KOPT-K1 (cell line): ENCODE results near the gene TSPAN32.

ENCODE experiments used
- H3K27ac ChIP-seq: fragments of 200-600 bp; sonication (generic); 2 replicates; pipeline ENCODE4 v1.5.1; 2016; ENCODE audit warnings: antibody characterized with exemption, mild to moderate bottlenecking, low read depth, low read length; ENCODE audit not compliant: poor library complexity, severe bottlenecking
- H3K36me3 ChIP-seq: fragments of 200-600 bp; sonication (generic); 2 replicates; pipeline ENCODE4 v1.5.1; 2017; ENCODE audit warnings: antibody characterized with exemption, mild to moderate bottlenecking, low read length, moderate library complexity; ENCODE audit not compliant: insufficient read depth
- H3K9me3 ChIP-seq: fragments of 200-600 bp; sonication (generic); 2 replicates; pipeline ENCODE4 v1.5.1; 2017; ENCODE audit warnings: antibody characterized with exemption, low read length, mild to moderate bottlenecking; ENCODE audit not compliant: insufficient read depth, poor library complexity, severe bottlenecking

The TSPAN32 gene

GRCh38 chr11:2301631-2302305 is at the start of gene TSPAN32, which contains the start of gene C11orf21:
Gene TSPAN32, plus strand, starts transcription at chr11:2302013. Its CDS starts 137 bp downstream, at chr11:2302150.
Gene C11orf21, minus strand, starts transcription at chr11:2301918. Its CDS starts 110 bp downstream, at chr11:2301808.
- Histone ChIP-seq H3K9me3 (no peaks in the 10 kb centered on the region), H3K27ac (peak within 1 kb of the TSS; percentile 44), H3K36me3 (no peaks in the 10 kb centered on the region)

- Histone ChIP-seq H3K36me3 (no peaks in the 10 kb centered on the region), H3K27ac (no peak overlapping the region), H3K9me3 (peaks cover 4% of the 10 kb centered on the region)
These were observed 49.8 kb upstream of the TSPAN32 start for GRCh38 chr11:2252018-2252417.

GRCh38 chr11:2256293-2256913 is 45.4 kb upstream of the TSPAN32 start:
- H3K9me3 ChIP-seq = peaks cover 4% of the 10 kb centered on the region
- H3K36me3 ChIP-seq = no peaks in the 10 kb centered on the region
- no peak overlapping the region for H3K27ac ChIP-seq

- Histone ChIP-seq H3K9me3 (peaks cover 4% of the 10 kb centered on the region), H3K36me3 (no peaks in the 10 kb centered on the region), H3K27ac (no peak overlapping the region)
These were observed 44.7 kb upstream of the TSPAN32 start for GRCh38 chr11:2256951-2257700.

- H3K27ac ChIP-seq = no peak overlapping the region
- H3K9me3 ChIP-seq = peaks cover 4% of the 10 kb centered on the region
- no peaks in the 10 kb centered on the region for H3K36me3 ChIP-seq
These were observed 43.0 kb upstream of the TSPAN32 start for GRCh38 chr11:2258501-2259465.

GRCh38 chr11:2259466-2259830 is 42.4 kb upstream of the TSPAN32 start:
- H3K27ac ChIP-seq = no peak overlapping the region

GRCh38 chr11:2259897-2260451 is 41.8 kb upstream of the TSPAN32 start:
- no peaks in the 10 kb centered on the region for H3K36me3 ChIP-seq
- no peak overlapping the region for H3K27ac ChIP-seq
- H3K9me3 ChIP-seq = no peaks in the 10 kb centered on the region

More at GRCh38 chr11:2259466-2259830, 42.4 kb upstream of the TSPAN32 start:
- Histone ChIP-seq H3K9me3 (no peaks in the 10 kb centered on the region), H3K36me3 (no peaks in the 10 kb centered on the region)

GRCh38 chr11:2260491-2261364 is 41.1 kb upstream of the TSPAN32 start:
- H3K36me3 ChIP-seq = no peaks in the 10 kb centered on the region
- no peak overlapping the region for H3K27ac ChIP-seq
- no peaks in the 10 kb centered on the region for H3K9me3 ChIP-seq

- H3K9me3 ChIP-seq = no peaks in the 10 kb centered on the region
- H3K27ac ChIP-seq = no peak overlapping the region
- no peaks in the 10 kb centered on the region for H3K36me3 ChIP-seq
These were observed 40.2 kb upstream of the TSPAN32 start for GRCh38 chr11:2261436-2262230.

GRCh38 chr11:2262301-2263070 is 39.3 kb upstream of the TSPAN32 start:
- H3K27ac ChIP-seq = no peak overlapping the region
- no peaks in the 10 kb centered on the region for H3K9me3 ChIP-seq
- H3K36me3 ChIP-seq = no peaks in the 10 kb centered on the region

- H3K27ac ChIP-seq = no peak overlapping the region
- H3K9me3 ChIP-seq = no peaks in the 10 kb centered on the region
- H3K36me3 ChIP-seq = no peaks in the 10 kb centered on the region
These were observed 38.7 kb upstream of the TSPAN32 start for GRCh38 chr11:2263071-2263565.

GRCh38 chr11:2263724-2264360 is 38.0 kb upstream of the TSPAN32 start:
- Histone ChIP-seq H3K9me3 (no peaks in the 10 kb centered on the region), H3K27ac (no peak overlapping the region), H3K36me3 (no peaks in the 10 kb centered on the region)
